NCI-H82 treated with DMSO at 0.1 percent for 48 hours (cell line): ENCODE data around the gene TBC1D26.
A peak's percentile ranks its signal among the peaks of the same experiment; 100 is the strongest.
"Not testable (repeated sequence)": the region's sequence is repeated elsewhere in the genome, so short reads cannot be mapped to it uniquely, and the experiment has no call there.

Experiments
- DNase-seq: peaks from one replicate; lab custom pipeline; 2025; ENCODE audit not compliant: unreplicated experiment; lab: John Stamatoyannopoulos, UW

TBC1D26 gene

GRCh38 chr17:15731900-15732299 lies at the start of gene TBC1D26:
TSS of gene TBC1D26 (plus strand) at chr17:15732283. CDS start at chr17:15735349, 3,066 bp downstream.
- not testable (repeated sequence) for DNase-seq

- not testable (repeated sequence) for DNase-seq
These were observed 48.9 kb upstream of the TBC1D26 start for GRCh38 chr17:15683135-15683534.

GRCh38 chr17:15683824-15684478 lies 48.1 kb upstream of the TBC1D26 start, which contains the start of gene TRIM16:
TSS of gene TRIM16 (minus strand) at chr17:15684311. CDS start at chr17:15651609, 32,702 bp downstream.
- DNase-seq = peak; percentile 43

- DNase-seq = not testable (repeated sequence)
These were observed 44.6 kb upstream of the TBC1D26 start for GRCh38 chr17:15687494-15687893.

GRCh38 chr17:15698967-15699366 lies 33.1 kb upstream of the TBC1D26 start:
- DNase-seq = not testable (repeated sequence)

GRCh38 chr17:15699413-15699924 lies 32.6 kb upstream of the TBC1D26 start, which contains the start of gene ZNF286A:
TSS of gene ZNF286A (plus strand) at chr17:15699752. CDS start at chr17:15700330, 578 bp downstream.
- peak; percentile 90 for DNase-seq

- DNase-seq = not testable (repeated sequence)
These were observed 32.1 kb upstream of the TBC1D26 start for GRCh38 chr17:15699937-15700336.

GRCh38 chr17:15704239-15704638 lies 27.8 kb upstream of the TBC1D26 start:
- not testable (repeated sequence) for DNase-seq

- not testable (repeated sequence) for DNase-seq
These were observed 27.3 kb upstream of the TBC1D26 start for GRCh38 chr17:15704813-15705212.

- DNase-seq = not testable (repeated sequence)
These were observed 23.2 kb upstream of the TBC1D26 start for GRCh38 chr17:15708879-15709278.

- DNase-seq = not testable (repeated sequence)
These were observed 15.2 kb upstream of the TBC1D26 start for GRCh38 chr17:15716601-15717563.

- DNase-seq = not testable (repeated sequence)
These were observed 1.5 kb upstream of the TBC1D26 start for GRCh38 chr17:15730535-15730934.

- DNase-seq = not testable (repeated sequence)
These were observed 1.2 kb downstream of the TBC1D26 start for GRCh38 chr17:15733174-15733789.

- not testable (repeated sequence) for DNase-seq
These were observed 4.5 kb downstream of the TBC1D26 start for GRCh38 chr17:15736578-15736977.

GRCh38 chr17:15738066-15738465 lies 6.0 kb downstream of the TBC1D26 start:
- no peak for DNase-seq

GRCh38 chr17:15739259-15739658 lies 7.2 kb downstream of the TBC1D26 start:
- DNase-seq = not testable (repeated sequence)

GRCh38 chr17:15740041-15740440 lies 8.0 kb downstream of the TBC1D26 start:
- not testable (repeated sequence) for DNase-seq

- no peak for DNase-seq
These were observed 8.6 kb downstream of the TBC1D26 start for GRCh38 chr17:15740570-15741120.

GRCh38 chr17:15741624-15742023 lies 9.5 kb downstream of the TBC1D26 start:
- no peak for DNase-seq

GRCh38 chr17:15742051-15742795 lies 10.1 kb downstream of the TBC1D26 start:
- no peak for DNase-seq
